ENCODE results near the gene SLBP. TPM values are rescaled to one million over a fixed set of nuclear protein-coding genes. Genes with fewer than 3 reads are reported as not detected.
"Not testable (repeated sequence)": the region's sequence is repeated elsewhere in the genome, so short reads cannot be mapped to it uniquely, and the experiment has no call there.

Gene SLBP
- total and polyA plus RNA-seq, 2 of the 8 experiments (the other 6 are each of a cell fraction or from before 2014, with no cell fraction given), result 44.1 to 49.0 TPM

DNA sequence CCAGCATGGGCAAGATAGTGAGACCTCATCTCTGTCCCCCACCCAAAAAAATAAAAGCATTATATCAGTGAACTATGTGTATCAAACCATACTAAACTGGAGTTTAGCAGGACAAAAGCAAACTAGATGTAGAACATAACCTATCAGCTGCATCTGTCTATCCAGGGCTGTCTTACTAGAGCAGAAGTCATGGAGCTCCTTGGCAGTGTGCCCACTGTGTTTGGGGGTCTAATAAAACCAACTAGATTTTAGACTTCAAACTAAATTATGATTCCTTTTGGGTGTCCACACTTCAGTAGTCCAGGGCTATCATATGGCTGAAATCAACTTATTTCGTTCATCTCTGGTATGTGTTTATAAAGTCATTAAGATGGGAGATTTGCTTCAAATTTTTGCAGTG, 8.3 kb downstream of the SLBP start (continued):
- TF ChIP-seq, protein P1, sequence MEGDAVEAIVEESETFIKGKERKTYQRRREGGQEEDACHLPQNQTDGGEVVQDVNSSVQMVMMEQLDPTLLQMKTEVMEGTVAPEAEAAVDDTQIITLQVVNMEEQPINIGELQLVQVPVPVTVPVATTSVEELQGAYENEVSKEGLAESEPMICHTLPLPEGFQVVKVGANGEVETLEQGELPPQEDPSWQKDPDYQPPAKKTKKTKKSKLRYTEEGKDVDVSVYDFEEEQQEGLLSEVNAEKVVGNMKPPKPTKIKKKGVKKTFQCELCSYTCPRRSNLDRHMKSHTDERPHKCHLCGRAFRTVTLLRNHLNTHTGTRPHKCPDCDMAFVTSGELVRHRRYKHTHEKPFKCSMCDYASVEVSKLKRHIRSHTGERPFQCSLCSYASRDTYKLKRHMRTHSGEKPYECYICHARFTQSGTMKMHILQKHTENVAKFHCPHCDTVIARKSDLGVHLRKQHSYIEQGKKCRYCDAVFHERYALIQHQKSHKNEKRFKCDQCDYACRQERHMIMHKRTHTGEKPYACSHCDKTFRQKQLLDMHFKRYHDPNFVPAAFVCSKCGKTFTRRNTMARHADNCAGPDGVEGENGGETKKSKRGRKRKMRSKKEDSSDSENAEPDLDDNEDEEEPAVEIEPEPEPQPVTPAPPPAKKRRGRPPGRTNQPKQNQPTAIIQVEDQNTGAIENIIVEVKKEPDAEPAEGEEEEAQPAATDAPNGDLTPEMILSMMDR (IDR thresholded peaks at IDR 0.05; ENCODE audit: control extremely low read depth in 1 of 3, insufficient read depth in 1 of 3, low read depth in 1 of 3, low read length in 3 of 3), result no peak
- TF ChIP-seq SUZ12 (IDR thresholded peaks at IDR 0.05; ENCODE audit: low read length), result no peak
- TF ChIP-seq SIRT6 (IDR thresholded peaks at IDR 0.05; ENCODE audit: low read length), result no peak
- TF ChIP-seq BRCA1 (IDR thresholded peaks at IDR 0.05; ENCODE audit: low read depth, low read length), result no peak
- no peak for TF ChIP-seq JUN (IDR thresholded peaks at IDR 0.05; ENCODE audit: low read depth, low read length)
- no peak for TF ChIP-seq GABPA (IDR thresholded peaks at IDR 0.05; ENCODE audit: borderline replicate concordance, insufficient read depth, low read length)

DNA sequence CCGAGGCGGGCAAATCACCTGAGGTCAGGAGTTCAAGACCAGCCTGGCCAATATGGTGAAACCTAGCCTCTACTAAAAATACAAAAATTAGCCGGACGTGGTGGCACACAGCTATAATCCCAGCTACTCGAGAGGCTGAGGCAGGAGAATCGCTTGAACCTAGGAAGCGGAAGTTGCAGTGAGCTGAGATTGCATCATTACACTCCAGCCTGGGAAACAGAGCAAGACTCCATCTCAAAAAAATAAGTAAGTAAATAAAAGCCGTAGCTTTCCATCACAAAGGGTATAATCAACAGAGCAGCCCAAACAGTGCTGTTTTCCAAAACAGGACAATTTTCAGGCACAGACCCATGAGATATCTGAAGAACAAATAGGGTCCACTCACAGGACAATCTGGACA, 10.4 kb downstream of the SLBP start:
- not testable (repeated sequence) for H3K9me3 ChIP-seq (ENCODE audit: insufficient read depth in 2 of 2, low read depth in 1 of 2, low read length in 1 of 2); DNase-seq (ENCODE audit: low read depth in 1 of 2, low spot score in 2 of 2); H4K8ac ChIP-seq (ENCODE audit: extremely low read depth, insufficient read depth, low read length); H4K20me1 ChIP-seq (replicated peaks in 1 of 2; ENCODE audit: control insufficient read depth in 1 of 2, insufficient read depth in 2 of 2, low read length in 2 of 2); H2BK120ac ChIP-seq (replicated peaks; ENCODE audit: low read depth, low read length); H3K4ac ChIP-seq (replicated peaks; ENCODE audit: insufficient read length, low read depth, low read length); H3K79me1 ChIP-seq (ENCODE audit: low read depth, low read length); H3K18ac ChIP-seq (ENCODE audit: extremely low read depth, low read length); H3K4me1 ChIP-seq (replicated peaks in 1 of 4; ENCODE audit: control insufficient read depth in 3 of 4, insufficient read depth in 4 of 4, low read length in 3 of 4); FAIRE-seq; H3K27ac ChIP-seq (ENCODE audit: low read depth, low read length); H3K23me2 ChIP-seq (ENCODE audit: low read depth, low read length); H3K4me2 ChIP-seq (ENCODE audit: insufficient read depth in 1 of 2, low read depth in 2 of 2, low read length in 2 of 2); H4K5ac ChIP-seq (ENCODE audit: insufficient read length, low read depth, low read length); H3K14ac ChIP-seq (ENCODE audit: insufficient read length); H3K9ac ChIP-seq (replicated peaks in 1 of 4; ENCODE audit: extremely low read depth in 1 of 4, low read depth in 3 of 4, low read length in 3 of 4); H2AK5ac ChIP-seq (ENCODE audit: low read depth, low read length); H2AFZ ChIP-seq (ENCODE audit: low read length); H2BK12ac ChIP-seq (ENCODE audit: low read depth, low read length); H2BK15ac ChIP-seq (ENCODE audit: low read length); H4K91ac ChIP-seq (replicated peaks; ENCODE audit: insufficient read length, low read length); H2BK20ac ChIP-seq (ENCODE audit: low read length); H3K23ac ChIP-seq (ENCODE audit: insufficient read length); H3K27me3 ChIP-seq (replicated peaks in 1 of 4; ENCODE audit: control insufficient read depth in 3 of 4, extremely low read depth in 1 of 4, insufficient read depth in 3 of 4, low read length in 3 of 4); H3K56ac ChIP-seq (replicated peaks; ENCODE audit: insufficient read length, low read depth, low read length); H2BK5ac ChIP-seq (ENCODE audit: low read depth, low read length); H3K4me3 ChIP-seq (ENCODE audit: extremely low read depth in 1 of 4, insufficient read depth in 2 of 4, low read depth in 3 of 4, low read length in 4 of 4)
- peaks cover 0 to 39% of the 10 kb centered on the region in 2 experiments; a peak in 3 of 4 replicates for H3K79me2 ChIP-seq (ENCODE audit: control insufficient read depth in 1 of 2, insufficient read depth in 2 of 2, low read length in 2 of 2)
- H3K36me3 ChIP-seq (ENCODE audit: control insufficient read depth in 2 of 4, insufficient read depth in 4 of 4, low read length in 3 of 4), result peaks cover 8 to 51% (median 28%) of the 10 kb centered on the region in 4 experiments
- POLR2A ChIA-PET (ENCODE audit: partially characterized antibody), result interaction anchor here (1.3 to 2.9 kb wide), 2 partner anchors 10 kb away, joined by 3 to 14 read pairs; partner anchors contain the start of gene SLBP
- 98% methylated on average over 8 of the region's 8 CpGs; no CpG with 5 or more reads in 1 of the 2 experiments for WGBS, 2 experiments (ENCODE audit: extremely low coverage in 1 of 2, insufficient coverage in 1 of 2, insufficient read length in 1 of 2, insufficient replicate concordance in 2 of 2, low coverage in 1 of 2, low lambda C conversion rate in 2 of 2, missing lambda C conversion rate in 1 of 2)
- CTCF ChIA-PET (ENCODE audit: partially characterized antibody), result interaction anchor here (2.0 to 22.9 kb wide), 3 partner anchors 6 to 25 kb away, joined by 5 to 326 read pairs (median 94); partner anchors contain the start of genes TACC3 and TMEM129

All from H1 (cell line).